ENCODE data around the gene SYT12.

GRCh38 chr11:67099831-67100324 is 76.9 kb downstream of the SYT12 start:
- TF ChIP-seq CTCF (IDR thresholded peaks at IDR 0.05) (no peak), POLR2A (IDR thresholded peaks at IDR 0.05) (no peak)

All from Peyer's patch (tissue), 4 donors.